ENCODE measurements around the gene IGFL2. TPM values are rescaled to one million over a fixed set of nuclear protein-coding genes. Genes with fewer than 3 reads are reported as not detected.

IGFL2 gene
- total RNA-seq, 1 donor from 2014 or later: not detected

DNA sequence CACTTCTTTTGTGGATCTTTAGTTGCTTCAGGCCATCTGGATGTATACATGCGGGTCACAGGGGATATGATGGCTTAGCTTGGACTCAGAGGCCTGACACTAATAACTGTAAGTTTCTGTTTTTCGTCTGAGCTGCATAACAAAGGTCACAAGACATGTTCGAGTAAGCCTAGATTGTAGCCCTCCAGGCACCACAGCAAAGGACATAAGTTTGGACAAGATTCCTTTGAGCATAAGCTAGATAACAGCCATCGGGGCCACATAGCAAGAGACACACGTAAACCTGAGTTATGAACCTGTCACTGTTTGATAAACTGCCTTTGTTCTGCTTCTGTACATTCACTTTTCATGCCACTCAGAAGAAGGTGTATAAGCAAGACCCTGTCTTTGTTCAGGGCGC lies 38.2 kb upstream of the IGFL2 start:
- no peak overlapping the region for H3K27ac Mint-ChIP-seq (ENCODE audit: unreplicated experiment)
- no peaks in the 10 kb centered on the region for H3K9me3 Mint-ChIP-seq (ENCODE audit: unreplicated experiment)
- DNase-seq (ENCODE audit: low spot score): no peak
- no peaks in the 10 kb centered on the region for H3K36me3 Mint-ChIP-seq (ENCODE audit: low read depth, unreplicated experiment)
- H3K4me3 Mint-ChIP-seq (ENCODE audit: unreplicated experiment): no peak overlapping the region
- no peaks in the 10 kb centered on the region for H3K27me3 Mint-ChIP-seq (ENCODE audit: unreplicated experiment)
- TF ChIP-seq, protein P1, sequence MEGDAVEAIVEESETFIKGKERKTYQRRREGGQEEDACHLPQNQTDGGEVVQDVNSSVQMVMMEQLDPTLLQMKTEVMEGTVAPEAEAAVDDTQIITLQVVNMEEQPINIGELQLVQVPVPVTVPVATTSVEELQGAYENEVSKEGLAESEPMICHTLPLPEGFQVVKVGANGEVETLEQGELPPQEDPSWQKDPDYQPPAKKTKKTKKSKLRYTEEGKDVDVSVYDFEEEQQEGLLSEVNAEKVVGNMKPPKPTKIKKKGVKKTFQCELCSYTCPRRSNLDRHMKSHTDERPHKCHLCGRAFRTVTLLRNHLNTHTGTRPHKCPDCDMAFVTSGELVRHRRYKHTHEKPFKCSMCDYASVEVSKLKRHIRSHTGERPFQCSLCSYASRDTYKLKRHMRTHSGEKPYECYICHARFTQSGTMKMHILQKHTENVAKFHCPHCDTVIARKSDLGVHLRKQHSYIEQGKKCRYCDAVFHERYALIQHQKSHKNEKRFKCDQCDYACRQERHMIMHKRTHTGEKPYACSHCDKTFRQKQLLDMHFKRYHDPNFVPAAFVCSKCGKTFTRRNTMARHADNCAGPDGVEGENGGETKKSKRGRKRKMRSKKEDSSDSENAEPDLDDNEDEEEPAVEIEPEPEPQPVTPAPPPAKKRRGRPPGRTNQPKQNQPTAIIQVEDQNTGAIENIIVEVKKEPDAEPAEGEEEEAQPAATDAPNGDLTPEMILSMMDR (IDR thresholded peaks at IDR 0.05; ENCODE audit: unreplicated experiment): no peak
- H3K4me1 Mint-ChIP-seq (ENCODE audit: unreplicated experiment): no peaks in the 10 kb centered on the region

DNA sequence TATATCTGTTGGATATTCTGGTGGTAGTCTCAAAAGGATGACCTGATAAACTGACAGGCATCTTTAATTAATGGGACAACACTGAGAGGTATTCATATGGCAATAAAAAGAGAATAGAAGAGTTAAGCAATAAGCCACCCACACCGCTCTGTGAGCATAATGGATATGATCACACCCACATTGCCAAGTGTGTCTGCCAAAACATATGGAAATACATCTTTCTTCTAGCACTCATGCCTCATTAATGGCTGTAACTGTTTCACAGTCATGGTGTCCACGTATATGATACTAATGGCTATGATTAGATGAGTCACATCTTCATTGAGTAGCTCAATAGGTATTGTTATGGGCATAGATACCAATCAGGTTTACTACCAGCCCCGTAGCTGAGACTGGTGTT lies 36.7 kb upstream of the IGFL2 start:
- Mint-ChIP-seq H3K4me3 (ENCODE audit: unreplicated experiment) (no peak overlapping the region), H3K9me3 (ENCODE audit: unreplicated experiment) (no peaks in the 10 kb centered on the region), H3K36me3 (ENCODE audit: low read depth, unreplicated experiment) (no peaks in the 10 kb centered on the region), H3K4me1 (ENCODE audit: unreplicated experiment) (no peaks in the 10 kb centered on the region), H3K27ac (ENCODE audit: unreplicated experiment) (no peak overlapping the region), H3K27me3 (ENCODE audit: unreplicated experiment) (no peaks in the 10 kb centered on the region)
- TF ChIP-seq, protein P1 (IDR thresholded peaks at IDR 0.05; ENCODE audit: unreplicated experiment): no peak
- no peak for DNase-seq (ENCODE audit: low spot score)

DNA sequence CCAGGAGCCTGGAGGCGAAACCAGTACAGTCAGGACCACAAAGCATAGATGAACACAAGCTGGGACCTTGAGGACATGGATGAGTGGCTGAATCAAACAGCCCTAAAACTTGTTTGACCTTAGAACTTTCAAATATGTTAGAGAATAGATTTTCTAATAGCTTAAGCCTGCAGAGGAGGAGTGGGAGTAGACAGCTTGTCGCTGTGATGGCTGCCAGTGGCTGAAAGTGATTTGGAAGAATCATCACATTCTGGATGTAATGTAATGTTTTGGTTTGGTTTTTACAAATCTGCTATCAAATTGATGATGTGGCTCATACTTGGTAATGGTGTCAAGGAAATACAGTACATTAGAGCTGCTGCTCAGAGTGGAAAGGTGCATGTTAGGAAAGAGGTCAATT lies 35.5 kb upstream of the IGFL2 start:
- DNase-seq (ENCODE audit: low spot score): no peak
- Mint-ChIP-seq H3K4me3 (ENCODE audit: unreplicated experiment) (no peak overlapping the region), H3K27me3 (ENCODE audit: unreplicated experiment) (no peaks in the 10 kb centered on the region), H3K4me1 (ENCODE audit: unreplicated experiment) (no peaks in the 10 kb centered on the region), H3K27ac (ENCODE audit: unreplicated experiment) (no peak overlapping the region), H3K9me3 (ENCODE audit: unreplicated experiment) (no peaks in the 10 kb centered on the region), H3K36me3 (ENCODE audit: low read depth, unreplicated experiment) (no peaks in the 10 kb centered on the region)
- TF ChIP-seq, protein P1 (IDR thresholded peaks at IDR 0.05; ENCODE audit: unreplicated experiment): no peak

DNA sequence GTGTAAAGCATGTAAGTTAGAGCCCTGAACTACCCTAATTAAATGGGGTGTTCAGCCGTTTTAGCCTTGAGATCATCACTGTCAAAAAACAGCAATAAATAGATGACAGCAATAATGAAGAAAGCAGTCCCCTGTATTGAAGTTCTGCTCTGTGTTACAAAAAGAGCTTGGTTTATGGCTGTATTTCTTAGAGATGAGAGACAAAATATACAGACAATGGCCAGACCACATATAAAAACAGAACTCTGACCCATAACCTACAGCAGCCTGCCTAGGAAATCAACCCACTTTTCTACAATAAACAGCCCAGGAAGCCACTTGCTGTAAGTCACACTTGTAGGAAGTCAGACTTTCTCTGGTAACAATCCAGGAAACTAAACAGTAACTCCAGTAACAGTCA lies 34.3 kb upstream of the IGFL2 start:
- Mint-ChIP-seq H3K36me3 (ENCODE audit: low read depth, unreplicated experiment) (no peaks in the 10 kb centered on the region), H3K9me3 (ENCODE audit: unreplicated experiment) (no peaks in the 10 kb centered on the region), H3K27me3 (ENCODE audit: unreplicated experiment) (no peaks in the 10 kb centered on the region), H3K4me1 (ENCODE audit: unreplicated experiment) (no peaks in the 10 kb centered on the region), H3K27ac (ENCODE audit: unreplicated experiment) (no peak overlapping the region), H3K4me3 (ENCODE audit: unreplicated experiment) (no peak overlapping the region)
- DNase-seq (ENCODE audit: low spot score): no peak
- TF ChIP-seq, protein P1 (IDR thresholded peaks at IDR 0.05; ENCODE audit: unreplicated experiment): no peak

DNA sequence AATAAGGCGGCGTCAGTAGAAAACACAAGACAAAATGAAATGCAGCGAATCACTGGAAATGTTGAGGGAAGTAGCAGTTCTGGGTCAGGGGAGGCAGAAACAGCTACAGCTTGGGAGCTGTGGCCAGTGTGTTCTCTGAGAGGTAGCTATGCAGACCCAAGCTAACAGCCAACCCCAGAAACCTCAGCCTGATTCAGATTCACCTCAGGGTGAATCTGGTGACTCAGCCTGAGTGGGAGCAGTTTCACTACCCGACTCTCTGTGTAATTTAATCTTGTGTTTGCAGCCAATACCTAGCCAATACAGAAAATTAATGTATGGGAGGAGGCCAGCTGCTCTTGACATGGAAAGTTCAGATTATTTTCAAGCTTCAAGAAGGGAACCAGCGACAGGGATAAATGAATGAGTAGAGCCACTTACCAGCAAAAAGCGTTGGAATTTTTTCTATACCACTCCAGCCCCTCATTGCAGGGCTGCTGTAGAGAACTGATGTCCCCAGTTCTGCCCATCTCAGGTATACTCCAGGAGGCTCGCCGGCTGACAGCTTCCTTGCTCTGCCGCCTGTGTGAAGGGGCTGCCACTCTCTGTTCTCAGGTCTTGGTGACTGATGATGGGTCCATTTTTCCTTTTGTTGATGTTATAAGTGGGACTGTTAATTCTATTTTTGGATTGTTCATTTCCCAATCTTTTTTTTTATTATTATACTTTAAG lies 32.5 kb upstream of the IGFL2 start:
- Mint-ChIP-seq H3K4me3 (ENCODE audit: unreplicated experiment) (no peak overlapping the region), H3K4me1 (ENCODE audit: unreplicated experiment) (no peaks in the 10 kb centered on the region), H3K36me3 (ENCODE audit: low read depth, unreplicated experiment) (no peaks in the 10 kb centered on the region), H3K27ac (ENCODE audit: unreplicated experiment) (no peak overlapping the region), H3K9me3 (ENCODE audit: unreplicated experiment) (no peaks in the 10 kb centered on the region), H3K27me3 (ENCODE audit: unreplicated experiment) (no peaks in the 10 kb centered on the region)
- DNase-seq (ENCODE audit: low spot score): no peak
- TF ChIP-seq, protein P1 (IDR thresholded peaks at IDR 0.05; ENCODE audit: unreplicated experiment): no peak

All from endothelial cell (in vitro differentiated cells).